GM21717 (cell line): Measurements from ENCODE around the gene TACSTD2.
"Not testable (repeated sequence)": the region's sequence is repeated elsewhere in the genome, so short reads cannot be mapped to it uniquely, and the experiment has no call there.

Experiments used
- ATAC-seq: cut with Tn5 transposase; IDR thresholded peaks from one replicate; pipeline ENCODE4 v1.9.1; 2021; ENCODE audit warnings: mild to moderate bottlenecking, moderate library complexity; ENCODE audit not compliant: unreplicated experiment

The TACSTD2 gene, protein sequence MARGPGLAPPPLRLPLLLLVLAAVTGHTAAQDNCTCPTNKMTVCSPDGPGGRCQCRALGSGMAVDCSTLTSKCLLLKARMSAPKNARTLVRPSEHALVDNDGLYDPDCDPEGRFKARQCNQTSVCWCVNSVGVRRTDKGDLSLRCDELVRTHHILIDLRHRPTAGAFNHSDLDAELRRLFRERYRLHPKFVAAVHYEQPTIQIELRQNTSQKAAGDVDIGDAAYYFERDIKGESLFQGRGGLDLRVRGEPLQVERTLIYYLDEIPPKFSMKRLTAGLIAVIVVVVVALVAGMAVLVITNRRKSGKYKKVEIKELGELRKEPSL

DNA sequence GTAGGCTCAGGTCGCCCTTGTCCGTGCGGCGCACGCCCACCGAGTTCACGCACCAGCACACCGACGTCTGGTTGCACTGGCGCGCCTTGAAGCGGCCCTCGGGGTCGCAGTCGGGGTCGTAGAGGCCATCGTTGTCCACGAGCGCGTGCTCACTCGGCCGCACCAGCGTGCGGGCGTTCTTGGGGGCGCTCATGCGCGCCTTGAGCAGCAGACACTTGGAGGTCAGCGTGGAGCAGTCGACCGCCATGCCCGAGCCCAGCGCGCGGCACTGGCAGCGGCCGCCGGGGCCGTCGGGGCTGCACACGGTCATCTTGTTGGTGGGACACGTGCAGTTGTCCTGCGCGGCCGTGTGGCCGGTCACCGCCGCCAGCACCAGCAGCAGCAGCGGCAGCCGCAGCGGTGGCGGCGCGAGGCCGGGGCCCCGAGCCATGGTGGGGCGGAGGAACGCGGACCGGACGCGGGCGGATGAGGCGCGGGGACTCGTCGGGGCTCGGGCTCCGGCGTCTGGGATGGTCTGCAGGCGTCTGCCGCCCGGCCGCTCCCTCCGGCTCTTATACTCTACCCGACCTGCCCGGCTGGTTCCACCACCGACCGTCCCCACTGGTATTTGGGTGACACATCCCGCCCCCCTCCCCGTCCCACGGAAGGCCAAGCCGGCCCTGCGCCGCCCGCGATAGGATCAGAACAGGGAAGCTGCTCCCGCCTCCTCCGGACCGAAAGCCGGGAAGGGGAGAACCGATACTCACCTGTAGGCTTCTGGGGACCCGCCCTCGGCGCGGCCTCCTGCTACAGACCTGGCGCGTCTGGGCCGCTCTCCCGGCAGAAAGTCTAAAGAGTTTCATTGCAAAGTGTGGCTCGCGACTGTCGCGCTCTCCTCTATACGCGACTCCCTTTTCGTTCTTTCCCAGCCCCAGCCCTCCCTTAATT, at the start of gene TACSTD2:
TSS of gene TACSTD2 (minus strand) at position 526 of the 927 bp plus-strand sequence. CDS start at position 430, 96 bp downstream.
- no peak for ATAC-seq

DNA sequence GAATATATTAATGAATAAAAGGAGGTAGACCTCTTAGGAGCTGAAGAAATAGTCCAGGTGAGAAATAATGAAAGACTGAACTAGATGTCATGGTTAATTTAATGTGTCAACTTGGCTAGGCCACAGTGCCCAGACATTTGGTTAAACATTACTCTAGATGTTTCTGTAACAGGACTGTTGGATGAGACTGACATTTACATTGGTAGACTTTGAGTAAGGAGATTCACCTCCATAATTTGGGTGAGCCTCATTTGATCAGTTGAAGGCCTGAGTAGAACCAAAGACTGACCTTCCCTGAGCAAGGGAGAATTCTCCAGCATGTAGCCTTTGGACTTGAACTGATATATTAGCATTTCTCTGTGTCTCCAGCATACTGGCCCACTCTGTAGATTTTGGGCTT, 49.2 kb upstream of the TACSTD2 start:
- ATAC-seq = no peak

DNA sequence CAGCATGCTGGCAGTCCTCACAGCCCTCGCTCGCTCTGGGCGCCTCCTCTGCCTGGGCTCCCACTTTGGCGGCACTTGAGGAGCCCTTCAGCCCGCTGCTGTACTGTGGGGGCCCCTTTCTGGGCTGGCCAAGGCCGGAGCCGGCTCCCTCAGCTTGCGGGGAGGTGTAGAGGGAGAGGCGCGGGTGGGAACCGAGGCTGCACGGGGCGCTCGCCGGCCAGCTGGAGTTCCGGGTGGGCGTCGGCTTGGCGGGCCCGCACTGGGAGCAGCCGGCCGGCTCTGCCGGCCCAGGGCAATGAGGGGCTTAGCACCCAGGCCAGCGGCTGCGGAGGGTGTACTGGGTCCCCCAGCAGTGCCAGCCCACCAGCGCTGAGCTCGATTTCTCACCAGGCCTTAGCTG, 46.2 kb upstream of the TACSTD2 start:
- not testable (repeated sequence) for ATAC-seq

DNA sequence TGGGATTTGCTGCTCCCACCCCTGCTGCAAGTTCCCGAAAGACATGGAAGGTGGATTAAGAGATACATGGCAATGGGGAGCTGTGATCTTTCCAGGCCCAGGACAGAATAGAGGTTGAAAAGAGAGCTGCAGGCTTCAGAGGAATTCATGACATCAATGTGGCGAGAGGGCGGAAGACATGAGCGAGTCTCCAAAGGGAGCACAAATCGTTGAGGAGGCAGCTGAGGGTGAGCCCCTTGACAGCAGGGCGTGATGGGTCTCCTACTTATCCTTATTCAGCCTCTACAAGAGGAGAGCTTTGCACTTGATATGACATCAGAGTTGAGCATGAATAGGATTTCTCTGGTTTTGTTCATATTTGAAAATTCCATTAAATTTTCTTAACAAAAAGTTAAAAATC, 45.5 kb upstream of the TACSTD2 start:
- ATAC-seq = no peak

DNA sequence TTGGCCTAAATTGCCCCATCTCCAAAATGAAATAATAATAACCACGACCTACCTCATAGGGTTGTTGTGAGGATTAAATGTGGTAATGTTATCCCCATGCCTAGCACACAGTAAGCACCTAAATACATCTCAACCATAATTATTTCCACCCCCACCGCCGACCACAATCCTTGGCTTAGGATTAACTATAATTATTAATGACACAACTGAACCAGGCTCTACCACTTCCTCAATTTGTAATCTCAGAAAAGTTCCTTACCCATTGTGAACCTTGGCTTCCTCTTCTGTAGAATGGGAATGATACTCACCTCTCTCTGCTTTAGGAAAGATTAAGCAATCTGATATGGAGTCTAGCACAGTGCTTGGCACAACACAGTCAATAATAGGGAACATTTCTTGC, 44.3 kb upstream of the TACSTD2 start:
- ATAC-seq = no peak

DNA sequence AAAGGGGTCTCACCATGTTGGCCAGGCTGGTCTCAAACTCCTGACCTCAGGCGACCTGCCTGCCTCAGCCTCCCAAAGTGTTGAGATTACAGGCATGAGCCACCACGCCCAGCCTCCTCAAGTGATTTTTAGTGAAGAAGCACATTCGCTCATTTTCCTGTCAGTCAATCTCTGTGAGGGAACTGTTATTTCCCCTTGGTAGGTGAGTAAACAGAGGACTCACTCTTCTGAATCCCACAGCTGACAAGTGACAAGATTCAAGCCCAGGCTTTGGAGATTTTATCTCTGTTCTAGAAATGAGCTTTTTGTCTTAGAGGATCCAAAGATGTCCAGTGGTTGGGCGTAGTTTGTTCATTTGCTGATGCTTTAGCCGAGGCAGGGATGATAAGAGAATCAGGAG, 43.9 kb upstream of the TACSTD2 start:
- ATAC-seq = no peak

DNA sequence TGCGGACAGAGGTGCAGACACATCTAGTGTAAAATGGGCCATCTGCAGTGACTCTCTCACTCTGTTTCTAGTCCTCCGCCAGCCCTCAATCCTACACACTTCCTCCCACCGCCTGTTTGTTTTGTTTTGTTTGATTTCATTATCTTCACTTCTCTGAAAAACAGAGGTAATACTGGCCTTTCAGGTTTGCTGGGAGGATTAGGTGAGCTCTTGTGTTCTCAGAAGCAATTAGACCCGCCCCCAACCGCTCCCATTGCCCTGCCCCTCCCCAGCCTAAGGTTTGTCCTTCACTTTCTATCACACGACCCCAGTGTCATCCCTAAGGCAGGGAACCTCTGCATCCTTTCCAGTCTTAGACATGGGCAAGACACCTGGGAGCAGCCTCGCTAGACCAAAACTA, 43.2 kb upstream of the TACSTD2 start:
- no peak for ATAC-seq

DNA sequence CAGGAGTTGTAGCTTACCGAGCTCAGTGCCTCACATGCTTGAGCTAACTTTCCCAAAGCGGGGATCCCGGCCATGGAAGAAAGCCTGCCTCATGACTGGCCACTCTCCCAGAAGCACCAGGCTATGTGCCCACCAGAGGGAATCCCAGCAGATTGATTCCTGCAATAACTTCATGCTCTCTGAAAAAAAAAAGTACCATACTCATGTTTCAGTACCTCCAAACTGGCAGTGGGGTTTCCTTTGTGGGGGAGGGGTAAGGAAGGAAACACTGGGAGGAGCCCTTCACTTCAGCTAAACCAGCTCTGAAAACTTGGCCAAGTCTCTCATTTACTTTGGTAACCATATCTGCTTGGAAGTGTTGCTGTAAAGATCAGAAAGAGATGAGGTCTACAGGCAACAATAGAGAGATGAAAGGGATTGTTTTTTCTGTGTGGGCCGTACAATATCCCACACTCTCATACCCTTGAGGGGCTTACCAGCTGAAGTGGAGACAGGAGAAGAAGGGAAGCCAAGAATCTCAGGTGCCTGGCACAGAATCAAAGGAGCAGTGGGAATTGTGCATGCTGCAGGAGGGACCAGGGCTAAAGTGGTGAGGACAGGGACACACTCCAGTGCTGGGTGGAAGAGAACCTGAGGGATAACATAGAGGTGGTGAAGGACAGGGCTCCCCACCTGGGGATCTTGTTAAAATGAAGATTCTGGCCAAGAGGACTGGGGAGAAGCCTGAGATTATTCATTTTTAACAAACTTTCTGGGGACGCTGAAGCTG, 42.4 kb upstream of the TACSTD2 start:
- no peak for ATAC-seq

DNA sequence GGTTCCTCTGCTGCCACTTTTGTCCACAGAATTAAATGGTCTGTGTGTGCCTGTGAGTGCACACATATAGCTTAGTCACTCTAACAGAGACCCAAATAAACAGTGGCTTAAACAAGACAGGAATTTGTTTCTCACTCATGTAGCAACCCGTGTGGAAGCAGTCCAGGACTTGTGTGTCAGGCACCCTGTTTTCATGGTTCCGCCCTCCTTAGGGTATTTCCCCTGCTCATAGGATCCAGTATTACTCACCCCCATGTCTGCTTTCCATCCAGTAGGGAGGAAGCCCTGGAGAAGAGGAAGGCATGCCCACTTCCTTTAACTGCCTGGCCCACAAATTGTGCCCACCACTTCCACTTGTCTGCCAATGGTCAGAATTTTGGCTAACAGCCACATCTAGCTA, 41.3 kb upstream of the TACSTD2 start:
- ATAC-seq = no peak

DNA sequence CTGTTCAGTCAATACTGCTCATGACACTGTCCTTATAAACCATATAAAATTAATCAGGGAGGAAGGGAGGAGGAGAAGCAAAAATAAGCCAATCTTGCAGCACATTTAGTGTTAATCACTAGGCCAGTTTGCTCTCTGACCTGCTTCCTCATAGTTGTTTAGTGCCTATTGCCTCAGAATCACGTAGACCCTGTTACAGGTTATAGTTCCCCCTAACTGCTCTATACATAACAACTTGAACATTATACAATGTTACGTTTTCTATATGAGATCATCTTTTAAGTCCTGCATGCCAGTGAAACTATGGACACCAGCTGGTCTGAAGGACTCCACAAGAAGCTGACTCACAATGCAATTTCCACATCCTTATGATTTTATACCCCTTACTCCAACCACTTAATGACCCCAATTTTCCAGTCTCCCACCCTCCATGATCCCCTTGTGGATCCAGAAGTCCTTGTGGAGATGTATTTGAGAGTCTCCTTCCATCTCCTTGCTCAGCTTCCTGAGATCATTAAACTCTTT, 34.9 kb upstream of the TACSTD2 start:
- no peak for ATAC-seq

DNA sequence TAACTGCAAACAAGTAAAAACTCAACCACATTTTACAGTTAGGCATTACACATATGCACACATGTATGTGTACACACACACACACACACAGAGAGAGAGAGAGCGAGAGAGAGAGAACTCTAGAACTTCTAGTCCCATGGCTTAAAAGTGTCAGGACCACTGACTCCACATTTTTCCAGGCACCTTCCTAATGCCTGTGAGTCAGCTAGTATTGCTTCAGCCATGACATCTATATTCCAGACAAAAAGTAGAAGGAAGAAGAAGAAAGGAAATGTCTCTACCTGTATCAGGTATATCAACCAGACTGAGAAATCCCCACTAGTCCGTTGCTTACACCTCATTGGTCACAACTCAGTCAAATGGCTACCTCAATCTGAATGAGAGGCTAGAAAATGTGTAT, 31.9 kb upstream of the TACSTD2 start:
- no peak for ATAC-seq

DNA sequence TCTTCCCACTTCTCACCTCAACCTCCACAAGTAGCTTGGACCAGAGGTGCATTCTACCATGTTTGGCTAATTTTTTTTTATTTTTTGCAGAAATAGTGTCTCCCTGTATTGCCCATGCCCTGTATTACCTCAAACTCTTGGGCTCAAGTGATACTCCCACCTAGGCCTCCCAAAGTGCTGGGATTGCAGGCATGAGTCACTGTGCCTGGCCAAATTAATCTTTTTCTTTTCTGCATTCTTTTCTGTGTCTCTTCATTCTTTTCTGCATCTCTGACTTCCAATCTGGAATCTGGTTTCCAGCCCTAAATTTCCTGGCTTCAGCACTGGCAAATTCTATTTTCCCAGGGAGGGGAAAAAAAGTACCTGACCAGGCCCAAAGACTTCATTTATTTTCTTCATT, 31.2 kb upstream of the TACSTD2 start:
- no peak for ATAC-seq

DNA sequence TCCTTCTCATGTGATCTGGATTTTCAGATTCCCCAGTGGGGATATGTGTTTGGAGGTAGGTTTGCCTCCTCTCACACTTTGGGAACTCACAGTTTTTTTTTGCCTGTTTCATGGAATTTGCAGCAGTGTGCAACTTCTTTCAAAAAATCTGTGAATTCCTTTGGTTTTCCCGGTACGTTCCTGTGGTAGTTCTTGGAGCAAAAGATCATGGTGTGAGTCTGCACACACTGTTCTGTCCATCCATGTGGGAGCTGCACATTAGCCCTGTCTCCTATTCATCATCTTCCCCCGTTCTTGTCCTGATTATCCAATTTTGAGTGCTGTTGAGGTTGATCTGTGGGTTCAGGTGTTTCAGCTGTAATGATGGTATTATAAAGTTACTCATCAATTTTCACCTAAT, 30.3 kb upstream of the TACSTD2 start:
- no peak for ATAC-seq

DNA sequence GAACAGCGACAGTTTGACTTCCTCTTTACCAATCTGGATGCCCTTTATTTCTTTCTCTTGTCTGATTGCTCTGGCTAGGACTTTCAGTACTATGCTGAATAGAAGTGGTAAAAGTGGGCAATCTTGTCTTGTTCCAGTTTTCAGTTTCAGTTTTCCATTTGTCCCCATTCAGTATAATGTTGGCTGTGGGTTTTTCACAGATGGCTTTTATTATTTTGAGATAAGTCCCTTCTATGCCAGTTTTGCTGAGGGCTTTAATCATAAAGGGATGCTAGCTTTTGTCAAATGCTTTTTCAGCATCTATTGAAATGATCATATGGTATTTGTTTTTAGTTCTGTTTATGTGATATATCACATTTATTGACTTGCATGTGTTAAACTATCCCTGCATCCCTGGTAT, 24.9 kb upstream of the TACSTD2 start:
- not testable (repeated sequence) for ATAC-seq

DNA sequence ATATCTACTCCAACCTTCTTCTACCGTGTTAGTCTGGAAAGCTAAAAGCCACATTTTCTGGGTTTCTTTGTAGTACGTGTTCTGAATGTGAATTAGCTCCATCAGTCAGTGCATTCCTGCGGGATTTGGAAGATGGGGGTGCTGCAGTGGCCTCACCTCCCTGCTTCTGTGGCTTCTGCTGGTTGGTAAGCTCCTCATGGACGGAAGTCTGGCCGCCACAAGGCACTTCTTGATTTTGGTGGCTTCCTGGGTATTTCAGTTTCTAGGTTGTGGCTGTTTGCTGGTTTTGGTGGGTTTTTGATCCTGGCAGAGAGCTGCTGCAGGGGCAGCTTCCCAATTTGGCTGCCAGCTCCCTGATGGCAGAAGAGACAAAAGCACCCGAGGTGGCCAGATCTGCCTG, 20.9 kb upstream of the TACSTD2 start:
- ATAC-seq = no peak

DNA sequence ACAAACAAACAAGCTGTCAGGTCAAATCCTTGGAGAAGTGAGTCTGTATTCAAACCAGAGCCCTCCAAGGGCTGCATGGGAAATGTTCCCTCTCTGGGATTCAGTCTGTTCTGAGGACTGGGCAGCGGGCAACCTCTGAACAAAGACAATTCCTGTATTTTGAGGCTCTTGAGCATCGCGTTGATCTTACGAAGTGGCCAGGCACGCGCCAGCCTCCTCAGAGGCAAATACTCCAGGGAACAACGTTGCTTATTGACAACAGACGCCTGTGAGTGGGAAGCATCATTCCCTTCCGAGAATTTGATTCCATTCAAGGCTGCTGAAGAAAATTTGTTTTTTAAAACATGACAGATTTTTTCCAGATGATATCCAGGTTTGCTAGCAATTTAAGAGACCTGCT, 20.0 kb upstream of the TACSTD2 start:
- ATAC-seq = no peak

DNA sequence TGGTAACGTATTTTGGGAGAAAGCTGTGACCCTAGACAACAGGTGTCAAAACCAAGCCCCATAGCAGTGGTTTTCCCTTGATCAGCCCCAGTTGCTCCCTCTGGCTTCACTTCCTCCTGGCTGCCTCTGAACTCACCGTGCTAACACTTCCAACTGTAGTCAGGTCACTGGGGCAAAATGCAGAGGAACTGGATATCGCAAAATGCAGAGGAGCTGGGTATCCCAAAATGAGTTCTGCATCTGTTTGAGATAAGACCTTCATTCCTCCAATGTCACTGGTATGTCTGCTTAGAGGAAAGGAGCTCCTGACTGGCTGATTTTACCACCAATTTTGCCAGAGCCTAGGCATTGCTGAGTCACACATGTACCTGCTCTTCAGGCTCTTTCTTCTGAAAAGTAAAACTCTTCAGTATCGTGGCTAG, 19.6 kb upstream of the TACSTD2 start:
- ATAC-seq = no peak

DNA sequence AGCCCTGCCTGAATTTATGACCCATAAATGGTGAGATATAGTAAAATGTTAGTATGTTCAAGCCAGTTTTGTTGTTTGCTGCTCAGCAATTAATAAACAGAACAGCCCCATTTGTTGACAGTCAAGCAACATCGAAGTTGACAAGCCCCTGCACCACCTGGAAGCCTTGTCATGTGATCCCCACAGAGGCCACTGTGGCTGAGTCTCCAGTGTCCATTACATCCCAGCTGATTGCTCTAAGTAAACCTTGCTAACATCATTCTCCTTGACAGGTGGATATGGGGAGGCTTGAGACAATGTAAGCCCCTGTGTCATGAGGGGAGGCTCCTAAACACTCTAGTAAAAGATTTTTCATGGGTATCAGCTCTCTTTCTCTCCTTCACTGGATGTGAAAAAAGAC, 17.5 kb upstream of the TACSTD2 start:
- no peak for ATAC-seq

DNA sequence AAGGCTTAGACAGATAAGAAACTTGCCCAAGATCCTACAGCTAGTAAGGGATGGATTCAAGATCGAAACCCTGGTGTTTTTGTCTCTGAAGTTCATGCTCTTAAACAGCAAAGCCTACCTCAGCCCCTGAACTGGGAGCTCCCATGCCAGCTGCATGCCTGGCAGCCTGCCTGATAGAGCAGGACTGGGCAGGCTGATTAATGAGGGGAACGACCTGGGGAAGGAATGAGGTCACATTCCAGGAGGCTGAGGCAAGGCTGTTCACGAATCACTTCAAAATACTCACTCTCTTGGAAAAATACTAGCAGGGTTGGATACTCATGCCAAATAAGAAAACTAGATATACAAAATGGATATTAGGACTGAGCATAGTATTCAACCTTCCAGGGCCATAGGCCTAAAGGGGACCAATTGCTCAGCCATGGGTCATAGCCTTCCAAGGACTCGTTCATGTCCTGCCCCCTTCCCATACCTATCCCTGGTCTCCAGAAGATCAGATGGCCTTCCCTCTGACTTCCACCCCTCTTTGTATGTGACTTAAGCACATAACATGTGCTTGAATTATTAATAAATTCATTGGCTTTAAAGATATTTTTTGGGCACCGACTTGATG, 15.6 kb upstream of the TACSTD2 start:
- no peak for ATAC-seq

DNA sequence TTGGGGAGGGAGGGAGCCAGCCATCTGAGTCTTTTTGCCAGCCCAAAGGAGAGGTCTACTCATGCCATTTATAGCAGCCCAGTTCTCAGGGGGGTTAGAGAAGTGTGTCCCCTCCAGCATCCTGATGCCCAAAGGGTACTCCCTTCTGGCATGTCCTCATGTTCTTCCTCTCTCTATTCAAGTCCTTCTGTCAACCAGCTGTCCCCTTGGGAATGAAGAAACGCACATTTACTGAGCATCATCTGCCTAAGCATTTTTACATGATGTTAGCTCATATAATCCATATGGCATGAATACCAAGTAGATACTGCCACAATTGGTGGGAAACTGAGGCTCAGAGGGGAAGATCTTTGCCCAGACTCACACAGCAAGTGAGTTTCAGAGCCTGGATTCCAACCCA, 14.8 kb upstream of the TACSTD2 start:
- ATAC-seq = no peak

DNA sequence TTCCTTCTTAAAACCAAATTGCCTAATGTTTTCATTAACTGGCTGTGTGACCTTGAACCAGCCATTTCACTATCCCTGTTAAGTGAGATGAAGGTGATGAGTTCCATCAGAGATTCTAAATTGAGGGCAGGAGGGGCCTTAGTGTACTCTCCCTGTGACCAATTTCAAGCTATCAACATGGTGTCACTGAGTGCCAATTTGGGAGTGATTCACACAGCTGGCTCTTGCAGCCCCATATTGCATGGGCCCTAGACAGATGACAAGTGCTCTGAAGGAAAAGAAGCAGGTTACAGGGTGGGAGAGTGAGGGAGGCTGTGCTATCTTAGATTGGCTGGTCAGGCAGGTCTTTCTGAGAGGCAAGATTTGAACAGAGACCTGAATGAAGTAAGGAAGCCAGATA, 13.0 kb upstream of the TACSTD2 start:
- no peak for ATAC-seq
